Measurements from ENCODE around the gene CDH15.

The CDH15 gene

GRCh38 chr16:89140981-89141883, 30.3 kb upstream of the CDH15 start:
- no peak overlapping the region for H3K4me3 ChIP-seq (ENCODE audit: low read depth, low read length)
- TF ChIP-seq CTCF (IDR thresholded peaks at IDR 0.05; ENCODE audit: low read depth, low read length, missing control alignments), result no peak
- DNase-seq (ENCODE audit: low read depth), result no peak

- TF ChIP-seq CTCF (IDR thresholded peaks at IDR 0.05; ENCODE audit: low read depth, low read length, missing control alignments), result no peak
- no peak overlapping the region for H3K4me3 ChIP-seq (ENCODE audit: low read depth, low read length)
- DNase-seq (ENCODE audit: low read depth), result no peak
These were observed 29.7 kb upstream of the CDH15 start for GRCh38 chr16:89141884-89142267.

GRCh38 chr16:89142474-89143195, 28.9 kb upstream of the CDH15 start:
- no peak for DNase-seq (ENCODE audit: low read depth)
- no peak overlapping the region for H3K4me3 ChIP-seq (ENCODE audit: low read depth, low read length)
- TF ChIP-seq CTCF (IDR thresholded peaks at IDR 0.05; ENCODE audit: low read depth, low read length, missing control alignments), result no peak

GRCh38 chr16:89143201-89143741, 28.3 kb upstream of the CDH15 start:
- no peak for DNase-seq (ENCODE audit: low read depth)
- H3K4me3 ChIP-seq (ENCODE audit: low read depth, low read length), result no peak overlapping the region
- TF ChIP-seq CTCF (IDR thresholded peaks at IDR 0.05; ENCODE audit: low read depth, low read length, missing control alignments), result no peak

GRCh38 chr16:89143911-89144675, 27.5 kb upstream of the CDH15 start:
- H3K4me3 ChIP-seq (ENCODE audit: low read depth, low read length), result no peak overlapping the region
- DNase-seq (ENCODE audit: low read depth), result no peak
- no peak for TF ChIP-seq CTCF (IDR thresholded peaks at IDR 0.05; ENCODE audit: low read depth, low read length, missing control alignments)

- H3K4me3 ChIP-seq (ENCODE audit: low read depth, low read length), result no peak overlapping the region
- no peak for DNase-seq (ENCODE audit: low read depth)
- no peak for TF ChIP-seq CTCF (IDR thresholded peaks at IDR 0.05; ENCODE audit: low read depth, low read length, missing control alignments)
These were observed 26.9 kb upstream of the CDH15 start for GRCh38 chr16:89144681-89145080.
